ENCODE data around the gene NFATC2. TPM values are rescaled to one million over a fixed set of nuclear protein-coding genes. Genes with fewer than 3 reads are reported as not detected.

Gene NFATC2
- total and polyA plus RNA-seq, 2 of the 8 experiments (the other 6 are each of a cell fraction or from before 2014, with no cell fraction given), result 0.27 to 0.91 TPM

GRCh38 chr20:51376111-51376510 is 166.4 kb downstream of the NFATC2 start:
- Histone ChIP-seq H2BK120ac (replicated peaks; ENCODE audit: low read depth, low read length) (no peak overlapping the region), H3K79me1 (ENCODE audit: low read depth, low read length) (no peaks in the 10 kb centered on the region), H3K23me2 (ENCODE audit: low read depth, low read length) (no peaks in the 10 kb centered on the region), H3K4me3 (ENCODE audit: extremely low read depth in 1 of 4, insufficient read depth in 2 of 4, low read depth in 3 of 4, low read length in 4 of 4) (no peak overlapping the region), H3K4ac (replicated peaks; ENCODE audit: insufficient read length, low read depth, low read length) (no peak overlapping the region), H3K4me2 (ENCODE audit: insufficient read depth in 1 of 2, low read depth in 2 of 2, low read length in 2 of 2) (no peak overlapping the region), H4K5ac (ENCODE audit: insufficient read length, low read depth, low read length) (no peak overlapping the region), H3K9ac (replicated peaks in 1 of 4; ENCODE audit: extremely low read depth in 1 of 4, low read depth in 3 of 4, low read length in 3 of 4) (no peak overlapping the region), H2BK15ac (ENCODE audit: low read length) (no peak overlapping the region), H3K56ac (replicated peaks; ENCODE audit: insufficient read length, low read depth, low read length) (no peak overlapping the region), H4K20me1 (replicated peaks in 1 of 2; ENCODE audit: control insufficient read depth in 1 of 2, insufficient read depth in 2 of 2, low read length in 2 of 2) (no peaks in the 10 kb centered on the region), H3K14ac (ENCODE audit: insufficient read length) (no peak overlapping the region), H4K91ac (replicated peaks; ENCODE audit: insufficient read length, low read length) (no peak overlapping the region), H2BK5ac (ENCODE audit: low read depth, low read length) (no peak overlapping the region), H3K27me3 (replicated peaks in 1 of 4; ENCODE audit: control insufficient read depth in 3 of 4, extremely low read depth in 1 of 4, insufficient read depth in 3 of 4, low read length in 3 of 4) (no peaks in the 10 kb centered on the region), H4K8ac (ENCODE audit: extremely low read depth, insufficient read depth, low read length) (no peak overlapping the region), H3K23ac (ENCODE audit: insufficient read length) (no peak overlapping the region), H3K79me2 (ENCODE audit: control insufficient read depth in 1 of 2, insufficient read depth in 2 of 2, low read length in 2 of 2) (no peaks in the 10 kb centered on the region), H2AK5ac (ENCODE audit: low read depth, low read length) (no peak overlapping the region), H3K4me1 (replicated peaks in 1 of 4; ENCODE audit: control insufficient read depth in 3 of 4, insufficient read depth in 4 of 4, low read length in 3 of 4) (peaks cover 0 to 4% (median 2%) of the 10 kb centered on the region in 4 experiments; a peak in 3 of 7 replicates), H3K36me3 (ENCODE audit: control insufficient read depth in 2 of 4, insufficient read depth in 4 of 4, low read length in 3 of 4) (no peaks in the 10 kb centered on the region), H2BK12ac (ENCODE audit: low read depth, low read length) (no peak overlapping the region), H3K9me3 (ENCODE audit: insufficient read depth in 2 of 2, low read depth in 1 of 2, low read length in 1 of 2) (no peaks in the 10 kb centered on the region), H2AFZ (ENCODE audit: low read length) (no peak overlapping the region), H3K27ac (ENCODE audit: low read depth, low read length) (no peak overlapping the region), H3K18ac (ENCODE audit: extremely low read depth, low read length) (no peak overlapping the region), H2BK20ac (ENCODE audit: low read length) (no peak overlapping the region)
- ChIA-PET POLR2A (ENCODE audit: partially characterized antibody) (no interaction called here), CTCF (ENCODE audit: partially characterized antibody) (interaction anchor here (0.9 to 1.8 kb wide), 5 partner anchors 9 to 388 kb away, joined by 3 to 9 read pairs (median 5); no protein-coding TSS in a partner anchor)
- TF ChIP-seq HDAC6 (IDR thresholded peaks at IDR 0.05; ENCODE audit: low read depth, low read length) (no peak), EZH2 (IDR thresholded peaks at IDR 0.05; ENCODE audit: low read depth, low read length, severe bottlenecking) (no peak), SIN3A (conservative IDR thresholded peaks at IDR 0.05 in 1 of 2, IDR thresholded peaks at IDR 0.05 in 1 of 2; ENCODE audit: low read depth in 1 of 2, low read length in 2 of 2) (no peak)
- TF ChIP-seq, protein P1, sequence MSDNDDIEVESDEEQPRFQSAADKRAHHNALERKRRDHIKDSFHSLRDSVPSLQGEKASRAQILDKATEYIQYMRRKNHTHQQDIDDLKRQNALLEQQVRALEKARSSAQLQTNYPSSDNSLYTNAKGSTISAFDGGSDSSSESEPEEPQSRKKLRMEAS (IDR thresholded peaks at IDR 0.05), result no peak
- TF ChIP-seq, protein P2, sequence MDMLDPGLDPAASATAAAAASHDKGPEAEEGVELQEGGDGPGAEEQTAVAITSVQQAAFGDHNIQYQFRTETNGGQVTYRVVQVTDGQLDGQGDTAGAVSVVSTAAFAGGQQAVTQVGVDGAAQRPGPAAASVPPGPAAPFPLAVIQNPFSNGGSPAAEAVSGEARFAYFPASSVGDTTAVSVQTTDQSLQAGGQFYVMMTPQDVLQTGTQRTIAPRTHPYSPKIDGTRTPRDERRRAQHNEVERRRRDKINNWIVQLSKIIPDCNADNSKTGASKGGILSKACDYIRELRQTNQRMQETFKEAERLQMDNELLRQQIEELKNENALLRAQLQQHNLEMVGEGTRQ (IDR thresholded peaks at IDR 0.05; ENCODE audit: low read length), result no peak
- TF ChIP-seq, protein P3, sequence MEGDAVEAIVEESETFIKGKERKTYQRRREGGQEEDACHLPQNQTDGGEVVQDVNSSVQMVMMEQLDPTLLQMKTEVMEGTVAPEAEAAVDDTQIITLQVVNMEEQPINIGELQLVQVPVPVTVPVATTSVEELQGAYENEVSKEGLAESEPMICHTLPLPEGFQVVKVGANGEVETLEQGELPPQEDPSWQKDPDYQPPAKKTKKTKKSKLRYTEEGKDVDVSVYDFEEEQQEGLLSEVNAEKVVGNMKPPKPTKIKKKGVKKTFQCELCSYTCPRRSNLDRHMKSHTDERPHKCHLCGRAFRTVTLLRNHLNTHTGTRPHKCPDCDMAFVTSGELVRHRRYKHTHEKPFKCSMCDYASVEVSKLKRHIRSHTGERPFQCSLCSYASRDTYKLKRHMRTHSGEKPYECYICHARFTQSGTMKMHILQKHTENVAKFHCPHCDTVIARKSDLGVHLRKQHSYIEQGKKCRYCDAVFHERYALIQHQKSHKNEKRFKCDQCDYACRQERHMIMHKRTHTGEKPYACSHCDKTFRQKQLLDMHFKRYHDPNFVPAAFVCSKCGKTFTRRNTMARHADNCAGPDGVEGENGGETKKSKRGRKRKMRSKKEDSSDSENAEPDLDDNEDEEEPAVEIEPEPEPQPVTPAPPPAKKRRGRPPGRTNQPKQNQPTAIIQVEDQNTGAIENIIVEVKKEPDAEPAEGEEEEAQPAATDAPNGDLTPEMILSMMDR (IDR thresholded peaks at IDR 0.05; ENCODE audit: control extremely low read depth in 1 of 3, insufficient read depth in 1 of 3, low read depth in 1 of 3, low read length in 3 of 3), result no peak
- WGBS, 2 experiments (ENCODE audit: extremely low coverage in 1 of 2, insufficient coverage in 1 of 2, insufficient read length in 1 of 2, insufficient replicate concordance in 2 of 2, low coverage in 1 of 2, low lambda C conversion rate in 2 of 2, missing lambda C conversion rate in 1 of 2), result 80% methylated on average over 4 of the region's 4 CpGs; no CpG with 5 or more reads in 1 of the 2 experiments
- DNase-seq (ENCODE audit: low read depth in 1 of 2, low spot score in 2 of 2), result no peak
- FAIRE-seq, result no peak
